Urinary bladder (tissue), 4 donors: Measurements from ENCODE around the gene TMEM11. TPM values are rescaled to one million over a fixed set of nuclear protein-coding genes. Genes with fewer than 3 reads are reported as not detected.

Experiments used
- DNase-seq: peaks from one replicate; pipeline ENCODE4 v3.0.0-alpha.2; 2015; ENCODE audit errors: extremely low spot score
- H3K27ac ChIP-seq: one replicate; pipeline ENCODE4 v1.5.1; 2013; ENCODE audit warnings: low read depth, mild to moderate bottlenecking, moderate library complexity
- H3K36me3 ChIP-seq: one replicate; pipeline ENCODE4 v1.6.1; 2013; ENCODE audit warnings: mild to moderate bottlenecking, moderate library complexity; ENCODE audit not compliant: insufficient read depth
- H3K4me1 ChIP-seq: one replicate; pipeline ENCODE4 v1.6.1; 2013; ENCODE audit warnings: mild to moderate bottlenecking, moderate library complexity; ENCODE audit not compliant: insufficient read depth
- H3K4me3 ChIP-seq: one replicate; pipeline ENCODE4 v1.5.1; 2013; ENCODE audit warnings: low read depth, low read length
- WGBS: extraction: QIAGEN DNeasy Blood & Tissue Kit; methylation state at CpG from one replicate; pipeline ENCODE4 v1.1.7; 2013; 5-methylcytosine and 5-hydroxymethylcytosine counted together
- polyA plus RNA-seq: library from polyadenylated mRNA; stranded (reverse); fragments of 200-250 nt; gene quantifications from one replicate; pipeline ENCODE4 v1.2.3, GENCODE V29; 2013
- total RNA-seq: library from RNA; depleted of rRNA; stranded (reverse); fragments of >200 nt; gene quantifications from one replicate; pipeline ENCODE4 v1.2.3, GENCODE V29; 2014
- donor health status: healthy with polysubstance abuse.
- donor health status: healthy.

TMEM11 gene
- total and polyA plus RNA-seq, 2 donors = 6.6 to 24.7 TPM

DNA sequence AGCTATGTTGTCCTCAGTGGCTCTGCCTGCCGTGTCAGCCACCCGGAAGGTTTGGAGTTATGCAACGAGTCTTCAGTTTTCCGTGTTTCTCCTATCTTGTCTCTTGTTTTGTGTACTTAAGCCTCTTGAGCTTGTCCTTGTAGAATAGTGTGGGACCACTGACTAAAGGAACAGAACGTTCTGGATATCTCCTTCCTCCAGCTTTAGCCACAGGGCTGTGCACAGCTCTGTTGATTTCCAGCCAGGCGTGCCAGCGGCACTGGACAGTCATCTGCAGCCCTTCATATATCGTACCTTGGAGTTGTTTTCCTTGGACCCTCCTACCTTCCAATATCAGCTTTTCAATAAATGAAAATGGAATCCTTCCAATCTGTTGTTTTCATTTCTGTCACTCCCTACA lies 39.8 kb downstream of the TMEM11 start:
- no peaks in the 10 kb centered on the region for H3K36me3 ChIP-seq
- H3K4me1 ChIP-seq = no peaks in the 10 kb centered on the region
- WGBS = 84% methylated on average over 8 of the region's 8 CpGs
- no peak for DNase-seq
- H3K4me3 ChIP-seq = no peak overlapping the region
- no peak overlapping the region for H3K27ac ChIP-seq

DNA sequence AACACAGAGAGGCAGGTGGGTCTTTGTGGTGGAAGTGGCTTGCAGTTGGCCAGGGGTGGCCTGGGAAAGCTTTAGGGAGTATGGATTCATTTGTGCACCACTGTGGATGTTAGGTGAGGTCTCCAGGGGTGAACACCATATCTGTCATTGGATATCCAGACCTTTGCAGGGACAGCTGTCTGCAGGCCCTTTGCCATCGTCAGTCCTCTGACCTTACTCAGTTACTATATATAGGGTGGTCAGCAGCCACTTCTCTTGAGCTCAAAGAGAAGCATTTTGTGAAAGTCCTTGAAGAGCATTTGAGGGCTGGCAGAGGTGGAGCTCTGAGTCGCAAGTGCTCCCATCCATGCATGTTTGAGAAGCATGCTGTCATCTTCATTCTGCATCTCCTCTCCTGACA lies 40.4 kb downstream of the TMEM11 start:
- DNase-seq = no peak
- Histone ChIP-seq H3K27ac (no peak overlapping the region), H3K4me1 (no peaks in the 10 kb centered on the region), H3K4me3 (no peak overlapping the region), H3K36me3 (no peaks in the 10 kb centered on the region)
- 94% methylated on average over 2 of the region's 2 CpGs for WGBS

DNA sequence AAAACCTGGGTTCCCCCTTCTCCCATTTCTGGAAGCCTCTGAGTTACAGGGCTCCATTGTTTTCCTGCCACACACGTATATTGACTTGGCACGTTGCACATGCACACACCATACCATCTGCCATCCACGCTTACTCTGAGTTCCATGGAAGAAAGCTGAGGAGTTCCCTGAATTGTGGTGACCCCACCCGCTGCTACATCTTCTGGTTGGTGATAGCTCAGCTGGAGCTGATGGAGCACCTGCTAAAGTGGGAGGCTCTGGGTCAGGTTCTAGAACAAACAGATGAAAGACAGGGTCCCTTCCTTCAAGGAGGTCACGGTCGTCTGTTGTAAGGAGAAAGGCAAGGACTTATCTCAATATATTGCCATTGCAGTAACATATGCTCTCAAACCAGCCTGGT lies 41.1 kb downstream of the TMEM11 start:
- 97% methylated on average over 6 of the region's 6 CpGs for WGBS
- no peak for DNase-seq
- Histone ChIP-seq H3K27ac (no peak overlapping the region), H3K36me3 (no peaks in the 10 kb centered on the region), H3K4me1 (no peaks in the 10 kb centered on the region), H3K4me3 (no peak overlapping the region)

DNA sequence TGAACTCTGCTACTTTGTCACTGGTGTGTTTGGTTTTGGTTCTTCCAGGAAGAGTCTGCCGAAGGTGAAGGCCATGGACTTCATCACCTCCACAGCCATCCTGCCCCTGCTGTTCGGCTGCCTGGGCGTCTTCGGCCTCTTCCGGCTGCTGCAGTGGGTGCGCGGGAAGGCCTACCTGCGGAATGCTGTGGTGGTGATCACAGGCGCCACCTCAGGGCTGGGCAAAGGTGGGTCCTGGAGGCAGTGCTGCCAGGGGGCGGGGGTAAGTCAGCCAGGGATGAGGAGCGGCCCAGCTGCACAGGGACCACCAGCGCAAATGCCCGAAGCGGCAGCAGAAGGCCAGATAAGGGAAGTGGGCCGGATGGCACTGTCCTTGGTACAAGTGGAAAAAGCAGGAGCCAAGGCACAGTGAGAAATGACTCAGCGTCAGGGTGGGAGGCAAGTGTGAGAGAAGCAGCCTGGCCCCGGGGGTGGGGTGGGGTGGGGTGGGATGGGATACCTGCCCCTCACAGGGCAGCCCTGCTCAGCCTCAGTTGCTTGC lies 41.9 kb downstream of the TMEM11 start:
- H3K4me3 ChIP-seq = no peak overlapping the region
- H3K4me1 ChIP-seq = no peaks in the 10 kb centered on the region
- no peaks in the 10 kb centered on the region for H3K36me3 ChIP-seq
- H3K27ac ChIP-seq = no peak overlapping the region
- no peak for DNase-seq
- WGBS = 96% methylated on average over 17 of the region's 17 CpGs

DNA sequence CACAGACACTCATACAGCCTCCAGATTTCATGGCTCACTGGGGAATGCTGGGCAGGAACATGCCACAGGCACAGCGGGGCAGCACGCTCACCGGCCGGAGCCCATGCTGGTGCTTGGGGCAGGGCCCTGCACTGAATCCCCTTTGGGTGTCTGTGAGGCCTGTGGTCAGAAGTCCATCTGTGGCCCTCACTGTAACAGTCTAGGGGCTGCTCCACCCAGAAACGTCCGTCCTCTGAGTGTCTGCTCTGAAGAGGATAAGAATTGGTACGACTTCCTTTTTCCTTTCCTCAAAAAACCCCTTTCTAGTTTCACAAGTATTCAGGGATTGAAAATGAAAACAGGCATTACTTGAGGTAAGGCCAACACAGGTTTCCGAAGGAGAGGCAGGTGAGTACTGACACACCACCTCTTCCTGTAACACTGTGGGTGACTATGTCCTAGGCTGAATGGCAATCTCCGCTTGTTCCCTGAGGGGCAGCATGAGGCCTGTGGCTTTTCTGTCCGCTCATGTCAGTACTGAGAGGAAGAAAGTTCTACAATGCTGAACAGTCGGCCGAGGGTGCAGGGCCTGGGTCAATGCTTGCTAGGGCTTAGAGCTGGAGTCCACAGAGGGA lies 42.5 kb downstream of the TMEM11 start:
- Histone ChIP-seq H3K4me1 (no peaks in the 10 kb centered on the region), H3K27ac (no peak overlapping the region), H3K36me3 (no peaks in the 10 kb centered on the region), H3K4me3 (no peak overlapping the region)
- DNase-seq = no peak
- 91% methylated on average over 12 of the region's 12 CpGs for WGBS

DNA sequence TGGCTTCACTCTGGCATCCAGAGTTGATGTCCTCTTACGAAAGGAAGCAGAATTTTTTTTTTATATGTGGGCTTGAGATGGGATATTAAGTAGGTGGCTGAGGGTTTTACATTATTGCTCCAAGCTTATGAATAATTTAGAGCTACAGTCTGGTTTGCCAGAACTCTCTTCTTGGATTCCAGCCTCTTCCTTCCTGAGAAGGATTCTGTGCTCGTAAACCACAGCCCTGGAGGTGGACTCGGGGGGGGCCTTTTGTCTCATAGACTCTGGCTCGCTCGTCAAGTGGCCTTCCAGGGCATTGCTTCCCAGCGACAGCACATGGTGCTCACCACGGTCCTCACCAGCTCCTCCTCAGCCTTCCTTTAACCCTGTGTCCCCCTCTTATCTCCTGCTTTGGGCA lies 43.2 kb downstream of the TMEM11 start:
- no peaks in the 10 kb centered on the region for H3K4me1 ChIP-seq
- WGBS = 44% methylated on average over 7 of the region's 7 CpGs

DNA sequence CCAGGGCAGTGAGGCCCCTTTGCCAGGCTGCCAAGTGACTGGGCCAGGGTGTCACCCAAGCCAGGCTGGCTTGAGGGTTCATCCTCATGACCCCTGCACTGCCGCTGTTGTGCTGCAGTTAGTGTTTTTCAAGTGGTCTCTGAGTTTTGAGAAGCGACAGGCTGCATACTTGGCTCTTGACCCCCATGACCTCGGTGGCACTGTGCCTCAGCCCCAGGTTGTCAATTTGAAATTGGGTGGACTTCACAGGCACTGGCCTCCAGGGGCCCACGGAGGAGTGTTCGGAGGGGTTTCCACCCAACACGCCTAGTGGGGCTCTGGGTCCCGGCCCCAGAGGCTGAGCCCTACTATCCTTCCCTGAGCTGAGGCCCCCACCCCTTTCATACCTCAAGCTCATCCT lies 44.5 kb downstream of the TMEM11 start:
- Histone ChIP-seq H3K36me3 (no peaks in the 10 kb centered on the region), H3K27ac (no peak overlapping the region), H3K4me3 (no peak overlapping the region), H3K4me1 (no peaks in the 10 kb centered on the region)
- DNase-seq = no peak
- WGBS = 95% methylated on average over 7 of the region's 7 CpGs

More for the DNA sequence above, 43.2 kb downstream of the TMEM11 start:
- Histone ChIP-seq H3K27ac (no peak overlapping the region), H3K4me3 (no peak overlapping the region), H3K36me3 (no peaks in the 10 kb centered on the region)
- DNase-seq = no peak

DNA sequence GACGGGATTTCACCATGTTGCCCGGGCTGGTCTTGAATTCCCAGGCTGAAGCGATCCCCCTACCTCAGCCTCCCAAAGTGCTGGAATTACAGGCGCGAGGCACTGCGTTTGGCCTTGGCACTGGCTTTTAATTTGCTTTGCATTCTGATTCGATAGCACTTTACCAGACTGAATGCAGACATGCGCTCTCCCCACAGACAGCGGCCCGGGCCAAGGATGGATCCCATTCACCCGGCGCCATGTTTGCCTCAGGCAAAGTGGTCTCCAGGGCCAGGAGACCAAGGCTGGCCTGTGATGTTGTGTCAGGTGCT lies 45.5 kb downstream of the TMEM11 start:
- DNase-seq = no peak
- Histone ChIP-seq H3K4me1 (no peaks in the 10 kb centered on the region), H3K36me3 (no peaks in the 10 kb centered on the region), H3K4me3 (no peak overlapping the region), H3K27ac (no peak overlapping the region)
- WGBS = 94% methylated on average over 12 of the region's 12 CpGs

DNA sequence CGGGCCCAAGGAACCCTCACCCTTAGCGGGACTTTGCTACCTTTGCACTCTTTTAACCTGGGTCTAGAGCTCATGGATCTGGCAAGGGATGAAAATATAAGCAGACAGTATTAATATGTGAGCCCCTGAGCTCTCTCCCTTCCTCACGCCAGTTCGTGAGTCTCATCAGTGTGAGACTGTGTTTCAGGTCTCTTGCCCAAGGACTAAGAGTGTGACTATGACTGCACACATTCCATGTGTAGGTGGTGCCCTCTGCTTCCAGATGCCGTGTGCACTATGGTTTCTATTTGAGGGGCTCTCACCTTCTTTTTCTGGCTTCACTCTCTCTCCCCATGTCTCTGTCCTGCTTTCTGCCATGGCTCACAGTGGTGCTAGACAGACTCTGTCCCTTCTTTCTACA lies 46.7 kb downstream of the TMEM11 start:
- Histone ChIP-seq H3K4me3 (no peak overlapping the region), H3K4me1 (no peaks in the 10 kb centered on the region), H3K27ac (no peak overlapping the region)

DNA sequence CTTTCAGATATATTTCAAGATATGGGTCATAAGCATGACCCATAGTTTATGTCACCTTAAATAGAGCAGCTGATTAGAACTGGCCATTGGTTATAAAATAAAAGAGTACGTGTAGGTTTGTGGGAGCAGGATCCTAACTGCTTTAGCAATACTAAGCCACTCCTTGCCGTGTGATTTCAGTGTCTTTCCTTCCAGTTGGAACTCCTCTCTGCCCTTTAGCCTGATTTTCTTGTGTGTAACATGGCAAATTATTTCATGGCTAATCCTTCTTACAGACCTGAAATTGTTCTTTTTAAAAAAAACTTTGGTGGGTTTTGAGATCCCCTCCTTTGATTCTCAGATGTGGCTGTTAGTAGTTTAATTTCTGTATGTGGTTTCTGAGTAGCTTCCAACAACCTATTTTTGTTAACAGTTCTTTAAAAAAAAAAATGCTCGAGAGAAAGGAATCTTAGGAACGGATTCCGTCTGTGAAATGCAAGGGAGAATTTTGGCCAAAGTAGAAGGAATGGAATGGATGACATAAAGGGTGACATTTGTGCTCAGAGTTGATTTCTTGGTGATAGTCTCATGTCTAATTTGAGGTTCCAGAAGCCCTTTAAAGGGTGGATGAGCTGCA lies 47.3 kb downstream of the TMEM11 start:
- H3K36me3 ChIP-seq = no peaks in the 10 kb centered on the region
- no peak overlapping the region for H3K4me3 ChIP-seq
- H3K27ac ChIP-seq = no peak overlapping the region
- H3K4me1 ChIP-seq = no peaks in the 10 kb centered on the region
- DNase-seq = no peak
- 23% methylated on average over 5 of the region's 5 CpGs for WGBS

More for the DNA sequence above, 46.7 kb downstream of the TMEM11 start:
- H3K36me3 ChIP-seq = no peaks in the 10 kb centered on the region
- 71% methylated on average over 5 of the region's 5 CpGs for WGBS
- DNase-seq = no peak

DNA sequence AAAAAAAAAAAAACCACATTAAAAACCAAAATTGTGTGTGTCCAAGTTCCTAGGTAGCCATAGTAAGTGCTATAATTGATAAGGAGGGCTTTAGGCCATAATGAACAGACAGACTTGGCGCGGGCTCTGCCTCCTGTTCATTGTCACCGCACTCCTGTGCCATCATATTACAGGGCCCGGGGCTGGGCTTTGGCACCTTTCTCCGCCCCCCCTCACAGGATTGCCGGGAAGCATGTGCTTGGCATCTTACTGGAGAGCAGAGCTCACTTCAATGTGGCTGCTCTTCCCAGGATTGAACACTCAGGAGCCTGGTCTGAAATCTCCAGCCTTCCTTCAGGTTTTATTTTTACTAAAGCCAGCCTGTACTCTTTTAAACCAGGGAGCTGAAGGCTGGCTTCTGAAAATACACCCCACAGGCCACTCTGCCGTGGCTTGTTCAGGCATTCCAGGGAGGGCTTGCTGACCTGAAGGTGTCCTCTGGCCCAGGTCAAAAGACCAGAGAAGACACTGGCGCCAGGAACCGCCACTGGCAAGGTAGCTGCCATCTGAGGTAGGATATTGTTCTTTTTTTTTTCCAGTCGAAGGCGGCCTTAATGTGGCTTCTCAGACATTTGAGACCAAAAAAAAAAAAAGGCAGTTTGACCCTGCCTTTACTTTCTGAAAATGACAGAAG lies 47.9 kb downstream of the TMEM11 start:
- no peak for DNase-seq
- 67% methylated on average over 11 of the region's 11 CpGs for WGBS
- H3K27ac ChIP-seq = no peak overlapping the region
- no peaks in the 10 kb centered on the region for H3K4me1 ChIP-seq
- no peak overlapping the region for H3K4me3 ChIP-seq
- H3K36me3 ChIP-seq = no peaks in the 10 kb centered on the region

DNA sequence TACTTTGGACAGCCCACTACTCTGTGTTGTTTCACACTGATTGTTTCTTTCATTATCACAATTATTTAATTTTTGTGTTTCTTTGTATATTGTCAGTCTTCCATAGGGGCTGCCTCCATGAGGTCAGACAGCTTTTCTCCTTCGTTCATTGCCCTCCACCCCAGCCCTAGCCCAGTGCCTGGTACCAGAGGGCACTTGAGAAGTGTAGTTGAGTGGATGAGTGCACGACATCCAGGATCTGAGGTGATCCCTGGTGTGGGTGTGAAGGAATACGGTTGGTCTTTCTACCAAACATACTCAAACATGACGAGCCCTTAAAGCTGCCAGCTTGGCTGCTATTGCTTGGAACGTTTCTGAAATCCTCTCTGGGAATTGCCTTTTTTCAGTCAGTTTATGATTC lies 49.3 kb downstream of the TMEM11 start:
- WGBS = 88% methylated on average over 5 of the region's 5 CpGs
- Histone ChIP-seq H3K4me1 (no peaks in the 10 kb centered on the region), H3K4me3 (no peak overlapping the region), H3K27ac (no peak overlapping the region), H3K36me3 (no peaks in the 10 kb centered on the region)
- no peak for DNase-seq

DNA sequence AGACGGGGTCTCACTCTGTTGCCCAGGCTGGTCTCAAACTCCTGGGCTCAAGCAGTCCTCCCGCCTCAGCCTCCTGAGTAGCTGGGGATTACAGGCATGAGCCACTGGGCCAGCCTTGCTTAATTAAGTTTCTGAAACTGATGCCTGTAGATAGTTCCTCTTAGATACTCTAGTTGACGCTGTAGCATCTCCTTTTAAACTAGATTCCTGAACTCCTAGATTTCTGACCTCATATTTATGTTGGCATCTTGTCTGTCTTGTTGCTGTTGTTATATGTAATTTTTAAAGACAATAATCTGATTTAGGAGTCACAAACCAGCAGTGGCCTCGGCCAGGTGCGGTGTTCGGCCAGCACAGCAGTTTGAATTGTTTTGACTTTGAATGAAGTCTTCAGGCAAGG lies 49.7 kb downstream of the TMEM11 start:
- no peak overlapping the region for H3K4me3 ChIP-seq
- WGBS = 92% methylated on average over 6 of the region's 6 CpGs
- no peak for DNase-seq
- H3K36me3 ChIP-seq = no peaks in the 10 kb centered on the region
- H3K4me1 ChIP-seq = no peaks in the 10 kb centered on the region
- H3K27ac ChIP-seq = no peak overlapping the region

DNA sequence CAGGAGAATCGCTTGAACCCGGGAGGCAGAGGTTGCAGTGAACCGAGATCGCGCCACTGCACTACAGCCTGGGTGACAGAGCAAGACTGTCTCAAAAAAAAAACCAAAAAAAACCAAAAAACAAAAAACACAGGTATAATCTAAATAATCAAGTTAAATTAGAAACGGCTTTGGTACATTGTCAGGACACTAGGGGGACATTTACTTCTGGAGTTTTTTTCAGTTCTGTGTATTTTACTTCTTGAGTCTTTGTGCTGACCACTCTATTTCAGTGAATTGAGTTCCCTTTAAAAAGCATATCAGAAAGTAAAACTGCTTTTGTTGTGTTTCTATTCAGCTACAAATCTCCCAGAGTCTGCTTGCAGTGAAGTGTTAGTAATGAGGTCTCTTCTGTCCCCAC lies 50.9 kb downstream of the TMEM11 start:
- Histone ChIP-seq H3K4me1 (no peaks in the 10 kb centered on the region), H3K36me3 (no peaks in the 10 kb centered on the region), H3K27ac (no peak overlapping the region), H3K4me3 (no peak overlapping the region)
- no peak for DNase-seq
- 95% methylated on average over 6 of the region's 6 CpGs for WGBS
